Keratinocyte (primary cell): ENCODE measurements around the gene PTK6. TPM values are rescaled to one million over a fixed set of nuclear protein-coding genes. Genes with fewer than 3 reads are reported as not detected.

Source experiments
- DNase-seq: peaks from one replicate; pipeline ENCODE4 v3.0.0-alpha.2; 2011; ENCODE audit warnings: low read depth, missing footprints, low spot score
- FAIRE-seq: peaks from 2 replicates; lab custom pipeline; 2011; peaks lifted over from hg19 to GRCh38; lab: Jason Lieb, UNC
- H2AFZ ChIP-seq: 2 replicates; pipeline ENCODE4 v1.6.0; 2012; ENCODE audit warnings: low read length, control low read depth, inconsistent platforms; ENCODE audit not compliant: control insufficient read depth
- H3K27ac ChIP-seq: 2 replicates; pipeline ENCODE4 v1.5.1; 2011; ENCODE audit warnings: low read length; ENCODE audit not compliant: control insufficient read depth, insufficient read depth
- H3K27me3 ChIP-seq: 3 replicates; pipeline ENCODE4 v1.6.0; 2011; ENCODE audit warnings: low read length; ENCODE audit not compliant: control insufficient read depth, insufficient read depth; ENCODE audit errors: extremely low read depth
- H3K36me3 ChIP-seq, 2 experiments: 2 replicates in 1 of 2; 3 replicates in 1 of 2; pipeline ENCODE4 v1.5.1; 2011; ENCODE audit warnings: low read length in 2 of 2, mild to moderate bottlenecking in 1 of 2; ENCODE audit not compliant: control insufficient read depth in 2 of 2, insufficient read depth in 2 of 2; ENCODE audit errors: extremely low read depth in 1 of 2
- H3K4me1 ChIP-seq: 3 replicates; pipeline ENCODE4 v1.5.1; 2011; ENCODE audit warnings: low read length; ENCODE audit not compliant: control insufficient read depth, insufficient read depth; ENCODE audit errors: extremely low read depth
- H3K4me2 ChIP-seq: 3 replicates; pipeline ENCODE4 v1.6.0; 2011; ENCODE audit warnings: low read depth, low read length; ENCODE audit not compliant: control insufficient read depth, insufficient read depth; ENCODE audit errors: extremely low read depth
- H3K4me3 ChIP-seq, 3 experiments: fragments of 200-600 bp in 1 of 3; sonication (generic) in 1 of 3; 2 replicates in 2 of 3; 3 replicates in 1 of 3; pipeline ENCODE4 v1.5.1; 2011 to 2016; ENCODE audit warnings: low read length in 3 of 3, mild to moderate bottlenecking in 3 of 3, control low read depth in 2 of 3, inconsistent platforms in 1 of 3, low read depth in 1 of 3, mixed read lengths in 1 of 3, mixed run types in 1 of 3, moderate library complexity in 1 of 3; ENCODE audit not compliant: control insufficient read depth in 2 of 3, insufficient read depth in 2 of 3; ENCODE audit errors: extremely low read depth in 1 of 3
- H3K79me2 ChIP-seq: 2 replicates; pipeline ENCODE4 v1.6.0; 2012; ENCODE audit warnings: low read length; ENCODE audit not compliant: control insufficient read depth, insufficient read depth
- H3K9ac ChIP-seq: 3 replicates; pipeline ENCODE4 v1.6.0; 2011; ENCODE audit warnings: low read length; ENCODE audit not compliant: control insufficient read depth, insufficient read depth; ENCODE audit errors: extremely low read depth
- H3K9me1 ChIP-seq: 3 replicates; pipeline ENCODE4 v1.6.0; 2011; ENCODE audit warnings: low read length; ENCODE audit not compliant: control insufficient read depth, insufficient read depth; ENCODE audit errors: extremely low read depth
- H3K9me3 ChIP-seq: 2 replicates; pipeline ENCODE4 v1.5.1; 2012; ENCODE audit warnings: low read depth, low read length; ENCODE audit not compliant: control insufficient read depth
- H4K20me1 ChIP-seq: 3 replicates; pipeline ENCODE4 v1.6.0; 2011; ENCODE audit warnings: low read length; ENCODE audit not compliant: control insufficient read depth, insufficient read depth; ENCODE audit errors: extremely low read depth
- EZH2 ChIP-seq: IDR thresholded peaks from one replicate; pipeline ENCODE4 v1.6.1; 2012; ENCODE audit warnings: inconsistent platforms, mild to moderate bottlenecking, low read length, moderate library complexity
- dilution Hi-C: fragments of 300-500 bp; cut with MboI; formaldehyde crosslinking; loops from one replicate; pipeline ENCODE4 v1.7.0; 2020; ENCODE audit warnings: low sequenced_read_pairs; ENCODE audit not compliant: extremely low pct_ligation_motif_present
- polyA plus RNA-seq, 5 experiments: library from polyadenylated mRNA; depleted of rRNA in 3 of 5; stranded (reverse) in 3 of 5; stranded (forward) in 1 of 5; unstranded in 1 of 5; fragments of >200 nt; gene quantifications; 1 replicate in 1 of 5; 2 replicates in 3 of 5; 3 replicates in 1 of 5; pipeline versions ENCODE4 v1.2.1 to v1.2.3, GENCODE V29; 2011 to 2012; ENCODE audit warnings: missing spikeins in 2 of 5, low read depth in 1 of 5, low replicate concordance in 1 of 5
- TF ChIP-seq, protein P1 (sequence below), 3 experiments: IDR thresholded peaks in 1 of 3; conservative IDR thresholded peaks in 1 of 3; optimal IDR thresholded peaks in 1 of 3; 2 replicates in 2 of 3; 3 replicates in 1 of 3; pipeline versions ENCODE3 to v1.5.1; 2011; ENCODE audit warnings: low read length in 3 of 3, mild to moderate bottlenecking in 3 of 3, moderate library complexity in 2 of 3, control low read depth in 1 of 3, inconsistent platforms in 1 of 3; ENCODE audit not compliant: insufficient read depth in 2 of 3; ENCODE audit errors: extremely low read depth in 1 of 3

Gene PTK6
- polyA plus RNA-seq, 1 donor (not counting 4 experiments of a cell fraction or from before 2014, with no cell fraction given) = 28.5 TPM

DNA sequence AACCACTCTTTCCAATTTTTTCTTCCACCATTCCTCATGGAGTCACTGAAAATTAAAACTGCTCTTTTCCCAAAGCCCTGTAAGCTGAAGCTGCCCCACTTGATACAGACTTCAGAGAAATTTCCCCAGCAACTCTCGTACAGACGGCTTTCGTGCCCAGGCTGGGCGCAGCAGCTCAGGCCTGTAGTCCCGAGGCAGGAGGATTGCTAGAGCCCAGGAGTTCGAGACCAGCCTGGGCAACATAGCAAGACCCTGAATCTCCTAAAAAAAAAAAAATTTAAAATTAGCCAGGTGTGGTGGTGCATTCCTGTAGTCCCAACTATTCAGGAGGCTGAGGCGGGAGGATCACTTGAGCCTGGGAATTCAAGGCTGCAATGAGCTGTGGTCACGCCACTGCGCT is 10.0 kb downstream of the PTK6 start:
- H3K9me3 ChIP-seq = peaks cover 6% of the 10 kb centered on the region

DNA sequence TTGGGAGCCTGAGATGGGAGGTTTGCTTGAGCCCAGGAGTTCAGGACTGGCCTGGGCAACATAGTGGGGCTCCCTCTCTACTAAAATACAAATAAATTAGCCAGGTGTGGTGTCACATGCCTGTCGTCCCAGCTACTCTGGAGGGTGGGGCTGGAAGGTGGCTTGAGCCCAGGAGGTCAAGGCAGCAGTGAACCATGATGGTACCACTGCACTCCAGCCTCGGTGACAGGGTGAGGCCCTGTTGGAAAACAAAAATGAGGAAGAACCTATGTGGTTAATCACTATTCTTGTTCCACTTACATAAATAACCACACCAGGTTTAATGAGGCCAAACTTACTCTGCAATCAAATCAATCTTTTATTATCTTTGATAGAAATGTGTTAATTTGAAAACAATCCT is 11.2 kb downstream of the PTK6 start:
- H3K9ac ChIP-seq = no peak overlapping the region
- peaks cover 20% of the 10 kb centered on the region for H3K79me2 ChIP-seq
- H3K4me3 ChIP-seq = no peak overlapping the region
- no peaks in the 10 kb centered on the region for H3K9me1 ChIP-seq
- H3K9me3 ChIP-seq = peaks cover 6% of the 10 kb centered on the region
- H3K4me2 ChIP-seq = no peak overlapping the region
- dilution Hi-C loops = no loop called here
- peaks cover 6% of the 10 kb centered on the region for H3K4me1 ChIP-seq
- no peak overlapping the region for H3K27ac ChIP-seq
- peaks cover 18 to 32% of the 10 kb centered on the region in 2 experiments for H3K36me3 ChIP-seq
- no peak for FAIRE-seq
- DNase-seq = no peak
- TF ChIP-seq EZH2 = no peak
- TF ChIP-seq, protein P1, sequence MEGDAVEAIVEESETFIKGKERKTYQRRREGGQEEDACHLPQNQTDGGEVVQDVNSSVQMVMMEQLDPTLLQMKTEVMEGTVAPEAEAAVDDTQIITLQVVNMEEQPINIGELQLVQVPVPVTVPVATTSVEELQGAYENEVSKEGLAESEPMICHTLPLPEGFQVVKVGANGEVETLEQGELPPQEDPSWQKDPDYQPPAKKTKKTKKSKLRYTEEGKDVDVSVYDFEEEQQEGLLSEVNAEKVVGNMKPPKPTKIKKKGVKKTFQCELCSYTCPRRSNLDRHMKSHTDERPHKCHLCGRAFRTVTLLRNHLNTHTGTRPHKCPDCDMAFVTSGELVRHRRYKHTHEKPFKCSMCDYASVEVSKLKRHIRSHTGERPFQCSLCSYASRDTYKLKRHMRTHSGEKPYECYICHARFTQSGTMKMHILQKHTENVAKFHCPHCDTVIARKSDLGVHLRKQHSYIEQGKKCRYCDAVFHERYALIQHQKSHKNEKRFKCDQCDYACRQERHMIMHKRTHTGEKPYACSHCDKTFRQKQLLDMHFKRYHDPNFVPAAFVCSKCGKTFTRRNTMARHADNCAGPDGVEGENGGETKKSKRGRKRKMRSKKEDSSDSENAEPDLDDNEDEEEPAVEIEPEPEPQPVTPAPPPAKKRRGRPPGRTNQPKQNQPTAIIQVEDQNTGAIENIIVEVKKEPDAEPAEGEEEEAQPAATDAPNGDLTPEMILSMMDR (optimal IDR thresholded peaks at IDR 0.05 in 1 of 3, IDR thresholded peaks at IDR 0.05 in 1 of 3, conservative IDR thresholded peaks at IDR 0.05 in 1 of 3; ENCODE audit: extremely low read depth in 1 of 3, insufficient read depth in 2 of 3, low read length in 3 of 3) = no peak
- H4K20me1 ChIP-seq = peaks cover 16% of the 10 kb centered on the region
- H3K27me3 ChIP-seq = no peaks in the 10 kb centered on the region
- no peak overlapping the region for H2AFZ ChIP-seq

More for the DNA sequence above, 10.0 kb downstream of the PTK6 start:
- Histone ChIP-seq H3K4me2 (no peak overlapping the region), H4K20me1 (peaks cover 15% of the 10 kb centered on the region), H3K27ac (no peak overlapping the region), H3K36me3 (peaks cover 23 to 29% of the 10 kb centered on the region in 2 experiments), H3K4me1 (peaks cover 3% of the 10 kb centered on the region), H3K27me3 (no peaks in the 10 kb centered on the region), H3K9me1 (no peaks in the 10 kb centered on the region), H2AFZ (no peak overlapping the region), H3K79me2 (peaks cover 9% of the 10 kb centered on the region), H3K9ac (no peak overlapping the region), H3K4me3 (no peak overlapping the region)
- no peak for DNase-seq
- no peak for TF ChIP-seq EZH2
- TF ChIP-seq, protein P1 (optimal IDR thresholded peaks at IDR 0.05 in 1 of 3, IDR thresholded peaks at IDR 0.05 in 1 of 3, conservative IDR thresholded peaks at IDR 0.05 in 1 of 3; ENCODE audit: extremely low read depth in 1 of 3, insufficient read depth in 2 of 3, low read length in 3 of 3) = no peak
- no peak for FAIRE-seq
- dilution Hi-C loops = no loop called here
